Adrenal gland (tissue), 12 donors: ENCODE measurements around the gene NACC2. TPM values are rescaled to one million over a fixed set of nuclear protein-coding genes. Genes with fewer than 3 reads are reported as not detected.
A peak's percentile ranks its signal among the peaks of the same experiment; 100 is the strongest.

Source experiments
- DNase-seq, 7 donors: peaks; one replicate each; pipeline ENCODE4 v3.0.0-alpha.2; 2019 to 2020
- H3K27ac ChIP-seq, 5 donors: fragments of 200-600 bp; sonication (generic) in 4 of 5; 1 replicate in 3 of 5; 2 replicates in 2 of 5; pipeline versions ENCODE4 v1.5.1 to v1.8.0; 2016 to 2020; ENCODE audit warnings: mild to moderate bottlenecking in 1 of 5
- H3K27me3 ChIP-seq: fragments of 200-600 bp; 2 replicates; pipeline ENCODE4 v1.8.0; 2021
- H3K36me3 ChIP-seq, 2 donors: fragments of 200-600 bp; replicated peaks in 1 of 2; 1 replicate in 1 of 2; 2 replicates in 1 of 2; pipeline versions ENCODE4 v1.5.1 to v1.8.0; 2018 to 2022
- H3K4me1 ChIP-seq, 2 donors: fragments of 200-600 bp; replicated peaks in 1 of 2; 1 replicate in 1 of 2; 2 replicates in 1 of 2; pipeline versions ENCODE4 v1.5.1 to v1.8.0; 2018 to 2021
- H3K4me3 ChIP-seq, 4 donors: fragments of 200-600 bp; sonication (generic) in 3 of 4; one replicate each; pipeline ENCODE4 v1.5.1; 2016 to 2018
- H3K9me3 ChIP-seq, 3 donors: fragments of 200-600 bp; sonication (generic) in 1 of 3; replicated peaks in 1 of 3; 1 replicate in 2 of 3; 2 replicates in 1 of 3; pipeline versions ENCODE4 v1.5.1 to v1.8.0; 2016 to 2021
- CTCF ChIP-seq, 6 experiments: fragments of 450-650 bp in 4 of 6; fragments of 200-600 bp in 2 of 6; sonication (generic) in 1 of 6; IDR thresholded peaks; 1 replicate in 5 of 6; 2 replicates in 1 of 6; pipeline versions ENCODE4 v1.5.1 to v1.8.0; 2016 to 2021; ENCODE audit warnings: antibody characterized with exemption in 6 of 6, mild to moderate bottlenecking in 2 of 6, moderate library complexity in 1 of 6
- POLR2A ChIP-seq, 2 donors: fragments of 450-650 bp; IDR thresholded peaks; one replicate each; pipeline ENCODE4 v1.6.1; 2017; ENCODE audit warnings: antibody characterized with exemption in 2 of 2, mild to moderate bottlenecking in 2 of 2, moderate library complexity in 1 of 2
- WGBS, 4 donors: extraction: QIAGEN DNeasy Blood & Tissue Kit in 2 of 4; methylation state at CpG; one replicate each; pipeline versions ENCODE4 v1.1.5 to v1.1.7; 2013 to 2017; 5-methylcytosine and 5-hydroxymethylcytosine counted together
- intact Hi-C, 2 donors: fragments of 100-400 bp; cut with DNase I; formaldehyde crosslinking; loops; one replicate each; pipeline versions ENCODE4 v1.14.1 to v1.15.0; 2022 to 2023
- polyA plus RNA-seq, 3 donors: library from polyadenylated mRNA; stranded (reverse); fragments of 200-250 nt in 2 of 3; fragments of 350-450 nt in 1 of 3; fragmentation: Illumina TruSeq in 1 of 3; extraction: RNeasy Lipid Tissue Mini Kit (QIAGEN cat#74804) in 1 of 3; gene quantifications; one replicate each; pipeline ENCODE4 v1.2.3, GENCODE V29; 2013 to 2014
- total RNA-seq, 9 donors: library from RNA; depleted of rRNA in 4 of 9; stranded (reverse); fragments of >200 nt in 4 of 9; fragments of 120-200 nt in 1 of 9; fragmentation: NEBNext Ultra II Directional in 1 of 9; extraction: Animal tissue kit (Norgen Biotek cat#: 25700) in 1 of 9; gene quantifications; one replicate each; pipeline versions ENCODE4 v1.1.0 to v1.2.4, GENCODE V29; 2013 to 2023
- donor health status: healthy with polysubstance abuse.
- donor health status: Bipolar disorder and iron deficiency.
- donor health status: DM: yes; HTN: yes; CAD: no.
- donor health status: DM: no; HTN: no; CAD: no.
- donor health status: DM: no; HTN: no; CAD: no.
- donor health status: DM: yes; HTN: yes; CAD: no.

The NACC2 gene
- total and polyA plus RNA-seq, 12 donors, result 3.3 to 61.0 (median 35.3) TPM

- no peaks in the 10 kb centered on the region for H3K27me3 ChIP-seq
- H3K4me3 ChIP-seq, result no peak overlapping the region
- TF ChIP-seq CTCF (IDR thresholded peaks at IDR 0.05) (no peak), POLR2A (IDR thresholded peaks at IDR 0.05) (no peak)
- no peak overlapping the region for H3K27ac ChIP-seq
- no peaks in the 10 kb centered on the region for H3K36me3 ChIP-seq
- DNase-seq, result no peak
- H3K4me1 ChIP-seq, result no peaks in the 10 kb centered on the region
- H3K9me3 ChIP-seq, result no peaks in the 10 kb centered on the region
- 62 to 80% (median 79%) methylated on average over 4 to 13 of the region's 13 CpGs for WGBS, 4 donors
- intact Hi-C loops, result no loop called here
Observed at GRCh38 chr9:135976531-135976930, 118.6 kb downstream of the NACC2 start.

GRCh38 chr9:135975834-135976233 is 119.3 kb downstream of the NACC2 start:
- TF ChIP-seq CTCF (IDR thresholded peaks at IDR 0.05), result no peak
- TF ChIP-seq POLR2A (IDR thresholded peaks at IDR 0.05), result no peak
- Histone ChIP-seq H3K36me3 (no peaks in the 10 kb centered on the region), H3K4me1 (no peaks in the 10 kb centered on the region), H3K9me3 (no peaks in the 10 kb centered on the region), H3K27ac (no peak overlapping the region), H3K4me3 (no peak overlapping the region), H3K27me3 (no peaks in the 10 kb centered on the region)
- DNase-seq, result no peak
- 79 to 84% (median 82%) methylated on average over 10 of the region's 10 CpGs for WGBS, 4 donors
- intact Hi-C loops, result no loop called here

GRCh38 chr9:135974220-135974573 is 120.9 kb downstream of the NACC2 start:
- no peaks in the 10 kb centered on the region for H3K9me3 ChIP-seq
- TF ChIP-seq CTCF (IDR thresholded peaks at IDR 0.05), result no peak
- no peak for TF ChIP-seq POLR2A (IDR thresholded peaks at IDR 0.05)
- DNase-seq, result no peak
- intact Hi-C loops, result no loop called here
- no peaks in the 10 kb centered on the region for H3K36me3 ChIP-seq
- WGBS, 4 donors, result 57 to 67% (median 64%) methylated on average over 10 of the region's 10 CpGs
- H3K4me1 ChIP-seq, result peaks cover 0 to 9% of the 10 kb centered on the region in 2 donors
- H3K27me3 ChIP-seq, result no peaks in the 10 kb centered on the region
- no peak overlapping the region for H3K27ac ChIP-seq
- no peak overlapping the region for H3K4me3 ChIP-seq

- no peaks in the 10 kb centered on the region for H3K27me3 ChIP-seq
Observed at GRCh38 chr9:135973277-135974219, 121.5 kb downstream of the NACC2 start.

More at GRCh38 chr9:135973277-135974219, 121.5 kb downstream of the NACC2 start:
- WGBS, 4 donors, result 47 to 63% (median 59%) methylated on average over 22 to 23 of the region's 23 CpGs
- no peak overlapping the region for H3K27ac ChIP-seq
- peak in 1 of 7 donors; percentile 33 for DNase-seq
- intact Hi-C loops, result no loop called here
- H3K4me3 ChIP-seq, result no peak overlapping the region
- H3K36me3 ChIP-seq, result no peaks in the 10 kb centered on the region
- no peaks in the 10 kb centered on the region for H3K9me3 ChIP-seq
- peaks cover 0 to 16% of the 10 kb centered on the region in 2 donors for H3K4me1 ChIP-seq
- TF ChIP-seq CTCF (IDR thresholded peaks at IDR 0.05) (no peak), POLR2A (IDR thresholded peaks at IDR 0.05) (no peak)
